Measurements from ENCODE around the gene USP10.

USP10 gene

GRCh38 chr16:84657229-84657837, 42.5 kb upstream of the USP10 start:
- H3K9me3 ChIP-seq (ENCODE audit: insufficient read depth, low read depth, low read length) = no peaks in the 10 kb centered on the region
- H4K20me1 ChIP-seq (ENCODE audit: insufficient read depth, low read length, poor library complexity, severe bottlenecking) = no peaks in the 10 kb centered on the region
- H3K9ac ChIP-seq (ENCODE audit: low read depth, low read length, poor library complexity, severe bottlenecking) = no peak overlapping the region
- no peak overlapping the region for H3K4me3 ChIP-seq (ENCODE audit: low read length, poor library complexity, severe bottlenecking)
- H3K9me2 ChIP-seq (replicated peaks; ENCODE audit: low read depth, low read length) = no peaks in the 10 kb centered on the region
- peaks cover 41% of the 10 kb centered on the region; the same call in 1 of the 2 replicates for H3K36me3 ChIP-seq (ENCODE audit: insufficient read depth, low read length)
- H2AFZ ChIP-seq (ENCODE audit: low read length) = no peak overlapping the region
- no peak overlapping the region for H3K4me2 ChIP-seq (ENCODE audit: low read depth, low read length, poor library complexity, severe bottlenecking)
- H3K79me2 ChIP-seq (ENCODE audit: insufficient read depth, low read length) = peaks cover 13% of the 10 kb centered on the region
- peaks cover 10% of the 10 kb centered on the region for H3K4me1 ChIP-seq (ENCODE audit: insufficient read depth, low read length, poor library complexity, severe bottlenecking)
- no peaks in the 10 kb centered on the region for H3F3A ChIP-seq (ENCODE audit: low read depth)
- no peak for TF ChIP-seq CTCF (conservative IDR thresholded peaks at IDR 0.05; ENCODE audit: low read length)
- TF ChIP-seq EZH2phosphoT487 (IDR thresholded peaks at IDR 0.05; ENCODE audit: borderline replicate concordance) = no peak
- H3K27me3 ChIP-seq (ENCODE audit: insufficient read depth, low read length, poor library complexity, severe bottlenecking) = no peaks in the 10 kb centered on the region

- Histone ChIP-seq H3K4me3 (ENCODE audit: low read length, poor library complexity, severe bottlenecking) (no peak overlapping the region), H2AFZ (ENCODE audit: low read length) (no peak overlapping the region), H3K4me2 (ENCODE audit: low read depth, low read length, poor library complexity, severe bottlenecking) (no peak overlapping the region), H4K20me1 (ENCODE audit: insufficient read depth, low read length, poor library complexity, severe bottlenecking) (no peaks in the 10 kb centered on the region), H3K36me3 (ENCODE audit: insufficient read depth, low read length) (peaks cover 50% of the 10 kb centered on the region; the same call in 1 of the 2 replicates), H3K4me1 (ENCODE audit: insufficient read depth, low read length, poor library complexity, severe bottlenecking) (peaks cover 10% of the 10 kb centered on the region), H3K9me3 (ENCODE audit: insufficient read depth, low read depth, low read length) (no peaks in the 10 kb centered on the region), H3K79me2 (ENCODE audit: insufficient read depth, low read length) (peaks cover 12% of the 10 kb centered on the region), H3F3A (ENCODE audit: low read depth) (no peaks in the 10 kb centered on the region), H3K9me2 (replicated peaks; ENCODE audit: low read depth, low read length) (no peaks in the 10 kb centered on the region), H3K27me3 (ENCODE audit: insufficient read depth, low read length, poor library complexity, severe bottlenecking) (no peaks in the 10 kb centered on the region), H3K9ac (ENCODE audit: low read depth, low read length, poor library complexity, severe bottlenecking) (no peak overlapping the region)
- no peak for TF ChIP-seq CTCF (conservative IDR thresholded peaks at IDR 0.05; ENCODE audit: low read length)
Measured at GRCh38 chr16:84658690-84659089, 41.1 kb upstream of the USP10 start.

GRCh38 chr16:84659656-84660300, 40.0 kb upstream of the USP10 start:
- Histone ChIP-seq H3K9ac (ENCODE audit: low read depth, low read length, poor library complexity, severe bottlenecking) (no peak overlapping the region), H3K4me2 (ENCODE audit: low read depth, low read length, poor library complexity, severe bottlenecking) (no peak overlapping the region), H3K9me3 (ENCODE audit: insufficient read depth, low read depth, low read length) (no peaks in the 10 kb centered on the region), H3K79me2 (ENCODE audit: insufficient read depth, low read length) (peaks cover 7% of the 10 kb centered on the region; the same call in 1 of the 2 replicates), H3F3A (ENCODE audit: low read depth) (no peaks in the 10 kb centered on the region), H3K4me1 (ENCODE audit: insufficient read depth, low read length, poor library complexity, severe bottlenecking) (peaks cover 10% of the 10 kb centered on the region), H3K9me2 (replicated peaks; ENCODE audit: low read depth, low read length) (no peaks in the 10 kb centered on the region), H4K20me1 (ENCODE audit: insufficient read depth, low read length, poor library complexity, severe bottlenecking) (no peaks in the 10 kb centered on the region), H3K36me3 (ENCODE audit: insufficient read depth, low read length) (peaks cover 50% of the 10 kb centered on the region; the same call in 1 of the 2 replicates), H3K27me3 (ENCODE audit: insufficient read depth, low read length, poor library complexity, severe bottlenecking) (no peaks in the 10 kb centered on the region), H3K4me3 (ENCODE audit: low read length, poor library complexity, severe bottlenecking) (no peak overlapping the region), H2AFZ (ENCODE audit: low read length) (no peak overlapping the region)
- TF ChIP-seq EZH2phosphoT487 (IDR thresholded peaks at IDR 0.05; ENCODE audit: borderline replicate concordance) (no peak), CTCF (conservative IDR thresholded peaks at IDR 0.05; ENCODE audit: low read length) (no peak)

Measured in Loucy (cell line).